ENCODE data around the gene LRRC72.

- TF ChIP-seq CTCF (IDR thresholded peaks at IDR 0.05; ENCODE audit: insufficient read depth, low read depth, low read length) (no peak), EZH2 (IDR thresholded peaks at IDR 0.05; ENCODE audit: insufficient read depth, low read length) (no peak)
Measured at GRCh38 chr7:16511314-16511713, 15.3 kb upstream of the LRRC72 start.

All from astrocyte (in vitro differentiated cells and primary cell).